OCI-M2 (cell line): ENCODE data around the gene GLI3.

Source experiments
- DNase-seq: peaks from one replicate; lab custom pipeline; 2025; ENCODE audit not compliant: unreplicated experiment; lab: John Stamatoyannopoulos, UW

Gene GLI3

DNA sequence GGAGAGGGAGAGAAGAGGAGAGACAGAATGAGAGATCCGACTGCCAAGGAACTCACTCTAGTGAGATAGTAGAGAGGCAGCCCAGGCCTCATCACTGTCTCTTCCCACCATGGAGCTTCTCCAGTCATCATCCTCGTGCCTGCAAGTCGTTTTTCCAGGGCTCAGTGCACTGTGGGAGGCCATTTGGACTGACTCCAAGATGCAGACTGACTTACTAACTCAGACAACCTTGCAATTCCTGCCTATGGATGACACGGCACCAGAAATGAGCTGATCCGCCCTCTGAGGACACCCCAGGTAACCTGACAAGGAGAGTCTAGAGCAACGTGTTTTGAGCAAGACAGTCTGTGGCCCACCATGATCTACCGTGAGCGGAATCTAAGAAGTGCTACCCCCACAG, 154.9 kb downstream of the GLI3 start:
- DNase-seq = no peak

DNA sequence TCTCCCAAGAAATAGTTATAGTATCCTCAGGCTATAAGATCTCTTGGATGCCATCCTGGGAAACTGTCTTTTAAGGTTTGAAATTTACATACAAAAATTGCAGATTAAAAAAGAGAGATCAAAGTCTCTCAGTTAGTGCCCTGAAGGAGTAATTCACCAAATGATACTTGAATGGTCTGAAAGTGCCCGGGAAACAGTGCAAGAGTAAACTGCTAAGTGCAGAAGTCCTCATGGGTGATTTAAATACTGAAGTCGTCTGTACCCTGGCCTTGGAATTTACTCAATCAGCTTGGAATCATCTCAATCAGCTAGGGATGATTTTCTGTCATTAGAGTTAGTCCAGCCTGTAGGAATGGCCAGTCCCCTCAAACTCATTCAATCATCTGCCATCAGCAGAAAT, 155.3 kb downstream of the GLI3 start:
- DNase-seq = no peak

DNA sequence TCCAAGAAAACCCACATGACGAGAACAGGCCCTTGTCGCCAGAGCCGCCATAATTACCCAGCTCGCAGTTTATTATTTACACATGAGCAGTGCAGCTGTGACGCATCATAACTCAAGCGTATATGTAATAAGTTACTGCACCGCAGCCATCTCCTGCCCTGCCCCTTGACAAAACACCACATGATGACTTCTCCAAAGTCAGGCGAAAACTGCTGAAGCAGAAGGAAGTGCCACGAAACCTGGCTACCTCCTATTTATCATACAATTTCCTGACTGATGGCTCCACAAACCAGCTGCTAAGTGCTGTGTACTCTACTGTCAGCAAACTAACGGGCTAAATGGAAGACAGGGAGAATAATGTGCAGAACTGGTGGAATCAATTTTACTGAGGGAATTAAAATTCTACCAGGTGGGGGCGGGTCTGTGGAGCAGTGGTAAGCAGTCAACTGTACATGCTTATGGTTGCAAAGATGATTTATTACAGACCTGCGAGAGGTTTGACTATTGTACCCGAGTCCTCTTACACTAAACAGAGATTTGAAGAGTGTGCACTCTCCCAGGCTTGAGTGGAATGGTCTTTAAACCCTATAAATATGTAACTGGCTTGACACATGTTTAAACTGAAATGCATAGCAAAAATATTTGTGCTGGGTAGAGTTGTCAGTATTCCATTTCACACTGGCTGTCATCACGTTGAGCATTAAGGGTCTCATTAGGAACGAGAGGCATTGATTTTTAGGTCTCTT, 156.0 kb downstream of the GLI3 start:
- no peak for DNase-seq

DNA sequence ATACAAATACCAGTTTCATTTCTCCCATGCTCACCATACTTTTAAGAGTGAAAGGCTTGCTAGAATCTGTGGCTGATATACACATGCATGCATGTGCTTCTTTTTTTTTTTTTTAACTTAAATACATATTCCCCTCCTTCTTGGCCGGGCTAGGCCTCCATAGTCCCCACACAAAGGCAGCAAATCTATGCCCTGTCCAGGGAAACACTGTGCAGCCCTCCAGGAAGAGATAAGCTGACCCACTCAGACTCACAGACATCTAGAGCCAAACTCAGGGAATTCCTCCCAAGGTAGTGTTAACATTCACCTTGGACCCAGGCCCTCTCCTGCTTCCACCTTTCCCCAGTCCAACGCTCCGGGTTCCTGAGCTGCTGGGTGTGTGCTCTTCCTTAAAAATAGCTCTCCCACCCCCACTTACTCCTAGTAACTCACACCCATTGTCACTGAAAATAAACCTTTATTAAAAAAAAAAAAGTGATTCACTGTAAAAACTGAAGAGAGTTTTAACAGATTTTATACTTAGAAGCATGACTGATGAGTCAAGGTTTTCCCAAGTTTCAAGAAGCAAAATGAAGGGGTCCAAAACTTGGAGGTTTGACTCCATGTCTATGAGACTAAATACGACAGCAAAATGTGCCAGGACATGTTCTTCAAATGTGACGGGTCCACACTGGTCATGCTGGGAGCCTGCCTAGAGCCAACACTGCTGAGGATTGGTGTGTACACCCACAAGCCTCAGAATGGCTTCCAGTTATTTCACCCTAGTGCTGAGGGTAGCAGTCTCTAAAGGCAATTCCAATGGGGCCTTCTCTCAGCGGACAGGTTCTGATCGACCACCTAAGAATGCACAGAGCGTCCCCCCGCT, 159.5 kb downstream of the GLI3 start:
- DNase-seq = no peak

DNA sequence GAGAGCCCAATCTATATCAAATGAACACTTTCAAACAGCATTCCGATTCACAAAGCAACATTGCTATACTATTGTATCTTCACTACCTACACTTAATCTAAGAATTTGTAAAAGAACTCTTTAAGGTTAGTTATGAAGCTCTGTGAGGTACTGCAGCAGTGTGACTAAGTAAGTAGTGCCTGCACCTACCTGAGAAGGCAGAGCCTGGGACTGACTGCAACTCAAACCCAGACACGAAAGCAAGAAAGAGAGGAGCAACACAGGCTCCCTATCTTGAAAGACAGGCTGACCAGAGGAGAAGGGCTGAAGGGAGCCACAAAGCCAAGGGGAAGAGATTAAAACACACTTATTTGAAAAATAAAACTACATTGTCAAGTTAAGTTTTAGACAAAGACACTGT, 160.1 kb downstream of the GLI3 start:
- no peak for DNase-seq

DNA sequence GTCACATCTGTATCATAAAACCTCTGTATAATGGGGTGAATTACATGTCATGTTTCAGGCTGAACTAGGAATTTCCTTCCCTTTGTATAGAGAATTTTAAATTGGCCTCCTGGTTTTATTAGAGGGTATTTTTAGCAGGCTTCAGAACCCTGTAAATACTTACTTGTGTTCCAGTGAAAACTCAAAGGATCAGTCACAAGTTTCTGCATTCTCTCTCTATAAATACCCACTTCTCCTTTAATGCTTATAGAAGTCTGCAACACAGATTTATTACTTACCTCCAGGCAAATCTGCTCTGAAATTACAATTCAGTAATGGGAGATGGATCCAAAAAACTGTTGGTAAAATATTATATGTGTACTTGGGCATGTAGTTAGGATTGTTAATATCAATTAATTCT, 161.6 kb downstream of the GLI3 start:
- DNase-seq = no peak

DNA sequence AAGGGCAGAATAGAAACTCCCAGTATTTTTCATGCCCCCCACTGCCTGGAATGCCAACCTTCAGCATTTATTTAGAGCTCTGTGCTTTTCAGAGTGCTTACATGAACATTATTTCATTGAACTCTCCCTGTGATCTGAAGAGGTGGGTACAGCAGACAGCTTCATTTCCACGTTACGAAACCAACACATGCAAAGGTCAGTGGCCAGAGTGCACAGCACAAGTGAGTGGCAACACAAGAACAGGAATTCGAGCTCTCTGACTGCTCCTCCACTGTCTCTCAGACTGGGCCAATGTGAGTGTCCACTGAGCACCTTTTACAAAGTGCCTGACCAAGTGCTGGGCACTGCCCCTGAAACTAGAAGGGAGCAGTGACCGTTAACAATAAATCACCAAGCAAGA, 162.9 kb downstream of the GLI3 start:
- DNase-seq = no peak

DNA sequence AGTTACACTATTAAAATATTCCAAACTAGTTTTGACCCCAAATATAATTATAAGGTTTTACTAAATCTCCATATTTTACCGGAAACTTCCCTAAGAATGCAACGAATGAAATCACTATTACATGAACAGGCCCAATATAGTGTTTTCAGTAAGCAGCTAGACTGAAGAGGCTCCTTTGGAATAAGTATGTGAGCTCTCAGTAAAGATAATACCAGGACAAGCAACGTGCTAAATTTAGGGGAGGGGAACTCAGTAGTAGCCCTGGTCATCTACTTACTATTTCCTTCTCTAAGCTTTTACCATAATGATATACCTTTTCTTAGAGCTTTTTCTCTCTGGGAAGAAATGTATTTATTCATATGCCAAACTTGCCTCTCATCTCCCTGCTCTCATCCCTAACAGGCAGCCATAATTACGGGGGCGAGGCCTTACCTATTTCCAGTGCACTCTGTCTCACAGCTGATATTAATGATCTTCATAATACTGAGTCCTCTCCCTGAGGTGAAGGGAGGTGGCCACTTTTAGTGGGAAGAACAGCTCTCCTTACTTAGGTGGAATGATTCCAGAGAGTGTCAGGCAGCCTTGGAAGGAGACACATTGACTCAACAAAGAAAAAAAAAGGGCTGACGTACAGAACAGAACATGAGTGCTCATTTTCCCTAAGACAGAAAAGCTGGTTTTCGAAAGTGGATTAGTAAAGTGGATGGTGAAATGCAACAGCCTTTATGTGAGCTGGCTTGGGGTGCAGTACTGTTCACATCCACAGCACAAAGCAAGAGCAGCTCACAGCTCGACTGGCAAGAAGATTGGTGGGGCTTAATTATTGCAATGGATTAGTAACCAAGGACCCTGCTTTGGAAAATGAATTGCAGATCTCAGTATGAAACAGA, 165.4 kb downstream of the GLI3 start:
- DNase-seq = no peak

DNA sequence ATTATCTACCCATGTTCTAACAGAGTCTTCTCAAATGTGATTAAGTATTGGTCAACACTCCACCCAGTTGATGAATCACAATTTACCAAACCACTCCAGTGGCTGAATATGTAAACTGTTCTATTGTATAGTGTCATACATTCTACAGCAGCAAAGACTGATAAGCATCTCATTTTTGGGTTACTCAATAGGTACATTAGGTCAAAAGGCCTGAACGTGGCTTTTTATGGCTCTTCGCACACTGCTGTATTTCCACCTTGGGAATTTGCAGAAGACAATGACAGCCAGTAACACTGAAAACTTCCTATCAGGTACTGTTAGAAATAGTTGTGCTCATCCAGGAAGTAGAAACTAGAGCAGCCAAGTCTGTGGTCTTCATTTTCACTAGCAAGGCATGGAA, 166.9 kb downstream of the GLI3 start:
- no peak for DNase-seq

DNA sequence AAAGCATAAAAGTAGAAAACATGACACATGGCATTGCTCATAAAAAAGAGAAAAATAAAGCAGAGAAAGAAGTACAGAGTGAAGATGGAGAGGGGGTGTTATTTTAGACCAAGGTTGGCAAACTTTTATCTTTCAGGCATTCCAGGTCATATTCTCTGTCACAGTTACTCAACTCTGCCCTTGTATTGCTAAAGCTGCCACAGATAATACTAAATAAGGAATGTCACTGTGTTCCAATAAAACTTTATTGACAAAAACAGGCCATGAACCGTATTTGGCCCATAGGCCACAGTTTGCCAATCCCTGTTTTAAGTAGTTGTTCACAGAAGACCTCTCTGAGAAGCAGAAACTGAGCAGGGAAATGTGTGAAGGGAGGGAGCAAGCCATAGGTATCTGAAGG, 167.4 kb downstream of the GLI3 start:
- DNase-seq = no peak

DNA sequence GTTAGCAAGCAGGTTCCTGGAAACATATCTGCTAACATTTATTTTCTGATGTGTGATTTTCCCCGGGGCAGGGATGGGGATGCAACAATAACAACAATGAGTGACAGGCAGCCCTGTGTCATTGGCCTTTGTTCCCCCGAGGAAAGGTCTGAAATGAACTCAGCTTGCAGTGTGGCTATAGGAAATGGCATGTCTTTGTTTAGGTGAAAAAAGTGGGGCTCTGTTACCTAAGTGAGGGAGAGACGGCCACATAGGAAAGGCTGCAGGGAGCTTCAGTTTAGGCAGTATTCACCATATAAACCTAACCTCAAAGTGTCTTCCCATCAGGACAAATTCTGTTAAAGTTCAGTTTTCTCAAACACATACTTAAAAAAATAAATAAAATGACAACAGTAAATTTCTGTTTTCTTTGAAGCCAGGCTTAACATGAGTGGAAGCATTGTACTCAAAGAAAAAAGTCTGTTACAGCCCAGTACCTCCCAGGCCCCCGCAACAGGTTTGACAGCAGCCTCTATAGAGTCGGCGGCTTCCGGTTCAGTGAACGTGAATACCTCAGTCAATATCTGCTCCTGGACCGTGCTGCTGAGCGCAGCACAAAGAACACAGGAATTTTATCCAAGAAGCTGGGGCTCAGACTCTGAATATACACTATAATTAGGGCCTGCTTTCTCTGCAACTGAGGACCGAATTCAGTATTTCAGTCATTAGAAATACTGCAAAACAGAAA, 168.3 kb downstream of the GLI3 start:
- no peak for DNase-seq

DNA sequence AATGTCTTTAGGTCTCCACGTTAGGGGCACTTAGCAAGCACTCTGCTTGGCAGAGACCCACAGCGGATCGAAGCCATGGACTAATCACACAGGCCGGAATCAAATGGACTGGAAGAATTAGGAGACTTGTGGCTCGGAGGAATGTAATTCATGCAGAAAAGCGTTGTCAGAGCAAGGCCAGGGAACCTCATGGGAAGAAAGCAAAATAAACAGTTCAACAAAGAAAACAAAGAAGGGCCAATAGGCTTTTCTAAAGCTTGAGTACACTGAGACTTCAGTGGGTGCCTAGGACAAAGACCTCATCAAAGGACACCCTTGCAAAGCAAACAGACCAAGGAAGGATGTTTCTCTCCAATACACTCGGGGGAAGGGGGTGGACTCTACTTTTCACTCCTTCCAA, 171.1 kb downstream of the GLI3 start:
- no peak for DNase-seq

DNA sequence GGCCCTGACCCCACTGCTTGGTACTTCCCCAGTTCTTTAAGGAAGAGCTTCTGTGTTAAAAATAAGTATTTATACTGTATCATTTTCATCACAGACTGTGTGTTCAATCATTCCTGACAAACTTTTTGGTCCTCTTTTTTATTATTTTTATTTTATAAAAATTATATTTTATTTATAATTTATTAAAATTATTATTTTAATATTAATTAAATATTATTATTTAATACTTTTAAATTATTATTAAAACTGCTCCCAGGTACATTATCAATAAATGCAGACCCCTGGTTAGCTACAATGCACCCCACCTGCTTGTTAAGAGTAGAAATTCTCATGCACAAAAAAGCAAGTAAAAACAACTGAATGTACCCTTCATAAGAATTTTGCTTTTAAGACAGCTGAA, 172.0 kb downstream of the GLI3 start:
- DNase-seq = no peak

DNA sequence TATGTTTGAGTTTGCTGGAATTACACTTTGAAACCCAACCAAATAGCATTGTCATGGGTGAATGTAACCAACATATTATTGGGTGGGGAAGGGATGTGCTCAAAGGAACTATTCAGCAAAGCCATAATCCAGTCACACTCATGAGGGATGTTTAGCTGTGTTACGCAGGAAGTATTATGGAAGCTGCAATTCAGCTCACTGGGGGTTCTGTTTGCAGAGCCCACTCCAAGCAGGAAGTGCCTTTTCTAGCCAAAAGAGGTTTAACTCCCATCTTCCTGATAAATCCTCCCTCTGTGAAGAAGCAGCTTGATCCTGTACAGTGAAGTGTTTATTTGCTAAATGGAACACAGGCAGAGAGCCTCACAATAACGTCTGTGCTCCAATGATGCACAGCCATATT, 172.5 kb downstream of the GLI3 start:
- DNase-seq = no peak

DNA sequence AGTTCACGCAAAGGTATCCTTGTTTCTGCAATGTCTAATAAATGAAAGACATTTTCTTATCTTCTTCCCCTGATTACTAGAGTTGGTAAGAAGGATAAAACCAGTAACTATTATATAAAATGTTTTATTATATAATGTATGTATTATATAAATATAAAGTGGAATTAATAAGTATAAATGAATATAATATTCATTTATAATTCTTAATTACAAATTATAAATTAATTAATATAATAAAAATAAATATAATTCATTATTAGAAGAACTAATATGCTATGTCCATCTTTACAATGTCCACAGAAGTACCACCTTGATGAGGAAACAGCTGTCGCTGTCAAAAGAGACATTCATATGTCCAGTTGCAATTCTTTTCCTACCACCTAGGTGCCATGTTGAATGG, 177.7 kb downstream of the GLI3 start:
- DNase-seq = no peak

DNA sequence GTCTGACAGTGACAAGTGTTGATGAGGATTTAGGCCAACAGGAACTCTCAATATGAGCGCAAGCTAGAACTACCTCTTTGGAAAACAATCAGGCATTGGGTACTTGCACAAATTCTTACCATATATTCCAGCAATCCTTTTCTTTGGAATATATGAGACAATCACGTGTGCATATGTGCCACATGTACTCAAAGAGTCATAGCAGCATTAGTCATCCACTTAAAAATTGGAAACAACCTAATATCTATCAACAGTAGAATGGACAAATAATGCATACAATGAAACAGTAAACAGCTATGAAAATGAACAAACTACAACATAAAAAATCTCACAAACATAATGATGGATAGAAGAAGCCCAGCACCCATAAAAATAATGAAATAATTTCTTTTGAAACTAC, 179.7 kb downstream of the GLI3 start:
- no peak for DNase-seq

DNA sequence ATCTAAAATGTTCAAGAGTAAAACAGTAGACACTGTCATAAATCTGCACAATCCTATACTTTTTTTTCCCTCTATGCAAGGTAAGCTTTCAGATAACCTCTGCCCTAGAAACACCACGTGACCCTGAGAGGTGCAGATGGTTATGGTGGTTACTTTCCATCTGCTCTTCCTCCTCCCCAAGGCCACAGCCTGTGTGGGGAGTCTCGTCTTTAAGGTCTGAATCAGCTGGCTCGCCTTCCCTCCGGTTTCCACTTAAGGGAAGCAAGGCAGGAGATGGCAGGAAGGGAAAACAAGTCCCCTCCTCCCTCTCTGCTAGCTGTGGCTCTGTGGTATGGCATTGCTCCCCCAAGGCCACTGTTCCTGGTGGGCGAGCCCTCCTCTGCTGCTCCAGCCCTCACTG, 181.8 kb downstream of the GLI3 start:
- DNase-seq = no peak

DNA sequence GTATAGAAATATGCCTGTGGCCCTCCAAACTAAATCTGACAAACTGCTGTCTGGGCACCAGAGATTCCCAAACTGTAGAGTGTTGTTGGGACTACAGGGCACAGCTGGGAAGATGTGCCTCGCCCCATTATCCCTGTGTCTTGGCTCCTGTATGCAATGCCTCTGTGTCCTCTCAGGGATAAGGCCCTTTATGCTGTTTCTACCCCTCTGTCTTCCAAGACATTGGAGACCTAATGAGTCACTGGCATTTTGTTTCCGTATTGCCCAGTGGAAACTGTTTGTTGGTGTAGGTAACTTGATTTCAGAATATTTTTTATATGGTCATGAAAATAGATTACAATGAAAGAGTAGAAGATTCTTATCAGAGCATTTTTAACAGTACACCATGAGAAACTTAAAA, 183.2 kb downstream of the GLI3 start:
- no peak for DNase-seq

DNA sequence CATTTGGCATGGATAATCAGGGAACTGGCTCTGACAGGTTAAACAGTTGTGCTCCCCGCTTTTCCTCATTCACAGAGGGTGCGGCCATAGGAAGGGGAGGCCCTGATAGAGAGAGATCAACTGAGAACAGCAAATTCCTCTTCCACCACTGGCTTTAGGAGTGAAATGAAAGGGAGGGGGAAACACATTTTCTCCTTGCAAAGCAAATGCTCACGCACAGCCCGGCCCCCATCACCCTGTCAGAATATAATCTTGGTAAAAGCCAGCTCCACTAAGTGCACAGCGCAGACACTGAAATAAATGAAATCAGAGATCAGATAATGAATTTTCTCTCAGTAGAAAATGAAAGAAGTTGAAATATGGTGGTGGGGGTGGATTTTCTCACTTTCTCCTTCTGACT, 187.2 kb downstream of the GLI3 start:
- no peak for DNase-seq

DNA sequence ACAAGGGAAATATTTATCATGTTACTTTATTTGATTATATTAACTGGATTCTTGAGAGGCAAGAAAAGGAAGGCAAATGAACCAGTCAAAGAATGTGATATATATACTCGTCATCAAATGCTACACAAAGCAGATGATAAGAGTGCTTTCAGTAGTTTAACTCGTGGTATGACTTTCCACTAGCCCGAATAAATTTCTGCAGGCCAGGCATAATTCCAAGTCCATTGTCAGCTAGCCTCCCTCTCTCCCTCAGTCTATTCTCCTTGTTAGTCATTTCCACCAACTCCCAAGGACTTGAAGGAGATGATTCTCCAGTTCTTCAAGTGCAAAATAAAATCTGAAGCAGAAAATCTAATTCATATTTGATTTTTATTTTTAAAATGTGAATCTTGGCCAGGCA, 190.5 kb downstream of the GLI3 start:
- DNase-seq = no peak

DNA sequence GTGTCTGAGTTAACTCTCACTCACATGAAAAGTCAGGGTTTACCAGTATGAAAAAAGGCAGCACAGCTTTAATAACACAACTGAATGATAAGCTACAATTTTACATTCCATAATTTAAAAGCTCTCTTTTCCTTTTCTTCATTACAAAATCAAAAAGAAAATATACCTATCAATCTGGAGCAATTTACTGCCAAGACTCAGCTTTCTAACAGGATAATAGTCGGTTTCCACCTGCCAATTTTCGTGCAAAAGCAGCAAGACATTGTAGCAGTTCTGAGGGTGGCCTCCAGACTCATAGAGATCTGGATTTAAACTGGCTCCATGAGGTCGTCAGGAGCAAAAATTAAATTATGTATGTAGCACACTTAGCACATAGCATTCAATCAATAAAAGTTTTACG, 191.0 kb downstream of the GLI3 start:
- no peak for DNase-seq
